Thyroid gland (tissue), 4 donors: ENCODE measurements around the gene NOS1AP. TPM values are rescaled to one million over a fixed set of nuclear protein-coding genes. Genes with fewer than 3 reads are reported as not detected.

Experiments used
- DNase-seq, 2 donors: peaks; one replicate each; pipeline ENCODE4 v3.0.0-alpha.2; 2019
- H3K27ac ChIP-seq, 3 donors: fragments of 200-600 bp; sonication (generic); 1 replicate in 2 of 3; 2 replicates in 1 of 3; pipeline ENCODE4 v1.5.1; 2016 to 2019; ENCODE audit warnings: mild to moderate bottlenecking in 1 of 3, moderate library complexity in 1 of 3
- H3K27me3 ChIP-seq: fragments of 200-600 bp; sonication (generic); one replicate; pipeline ENCODE4 v1.5.1; 2019
- H3K36me3 ChIP-seq, 2 donors: fragments of 200-600 bp; sonication (generic); one replicate each; pipeline ENCODE4 v1.5.1; 2016 to 2019
- H3K4me1 ChIP-seq, 2 donors: fragments of 200-600 bp; sonication (generic); one replicate each; pipeline ENCODE4 v1.5.1; 2017 to 2019
- H3K4me3 ChIP-seq, 3 donors: fragments of 200-600 bp; sonication (generic); replicated peaks in 1 of 3; 1 replicate in 2 of 3; 2 replicates in 1 of 3; pipeline ENCODE4 v1.5.1; 2016; ENCODE audit warnings: mild to moderate bottlenecking in 1 of 3
- H3K9me3 ChIP-seq: fragments of 200-600 bp; sonication (generic); one replicate; pipeline ENCODE4 v1.5.1; 2017
- POLR2A ChIP-seq, 2 donors: fragments of 450-650 bp; IDR thresholded peaks; one replicate each; pipeline ENCODE4 v1.6.1; 2017; ENCODE audit warnings: antibody characterized with exemption in 2 of 2, mild to moderate bottlenecking in 2 of 2, moderate library complexity in 1 of 2
- WGBS, 2 donors: methylation state at CpG; one replicate each; pipeline ENCODE4 v1.1.5; 2017; 5-methylcytosine and 5-hydroxymethylcytosine counted together
- intact Hi-C: fragments of 100-400 bp; cut with DNase I; formaldehyde crosslinking; loops from one replicate; pipeline ENCODE4 v1.15.1; 2023
- total RNA-seq, 4 donors: library from RNA; depleted of rRNA; stranded (reverse); fragments of >200 nt; gene quantifications; one replicate each; pipeline ENCODE4 v1.2.3, GENCODE V29; 2016
- TF ChIP-seq, protein P1 (sequence below), 6 experiments: fragments of 200-600 bp in 3 of 6; fragments of 450-650 bp in 3 of 6; sonication (generic) in 3 of 6; IDR thresholded peaks; one replicate each; pipeline ENCODE4 v1.5.1; 2016 to 2019; ENCODE audit warnings: antibody characterized with exemption in 6 of 6, mild to moderate bottlenecking in 2 of 6, inconsistent platforms in 1 of 6, moderate library complexity in 1 of 6

The NOS1AP gene
- total RNA-seq, 4 donors from 2014 or later, result 0.40 to 2.2 (median 0.54) TPM

DNA sequence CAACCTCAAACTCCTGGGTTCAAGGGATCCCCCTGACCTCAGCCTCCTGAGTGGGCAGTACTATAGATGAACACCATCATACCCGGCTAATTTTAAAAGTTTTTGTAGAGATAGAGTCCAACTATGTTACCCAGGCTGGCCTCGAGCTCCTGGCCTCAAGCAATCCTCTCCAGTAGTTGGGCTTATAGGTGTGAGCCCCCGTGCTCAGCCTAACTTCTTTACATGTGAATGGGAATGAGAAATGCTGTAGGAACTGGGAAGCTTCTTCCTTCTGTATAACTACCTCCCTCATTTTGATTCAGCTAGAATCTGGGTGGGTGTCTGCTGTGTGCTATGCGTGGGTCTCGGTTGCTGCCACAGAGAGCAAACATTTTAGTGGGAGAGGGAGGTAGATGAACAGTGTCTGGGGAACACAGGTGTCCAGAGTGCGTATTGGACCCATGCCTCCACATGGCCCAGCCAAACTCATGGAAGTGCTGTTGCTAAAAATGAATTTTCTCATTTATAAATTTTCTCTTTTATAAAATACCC lies 150.6 kb downstream of the NOS1AP start:
- WGBS, 2 donors, result 89 to 91% methylated on average over 6 of the region's 6 CpGs
- intact Hi-C loops, result no loop called here
- no peaks in the 10 kb centered on the region for H3K9me3 ChIP-seq
- H3K4me3 ChIP-seq, result no peak overlapping the region
- no peak for TF ChIP-seq POLR2A (IDR thresholded peaks at IDR 0.05)
- TF ChIP-seq, protein P1, sequence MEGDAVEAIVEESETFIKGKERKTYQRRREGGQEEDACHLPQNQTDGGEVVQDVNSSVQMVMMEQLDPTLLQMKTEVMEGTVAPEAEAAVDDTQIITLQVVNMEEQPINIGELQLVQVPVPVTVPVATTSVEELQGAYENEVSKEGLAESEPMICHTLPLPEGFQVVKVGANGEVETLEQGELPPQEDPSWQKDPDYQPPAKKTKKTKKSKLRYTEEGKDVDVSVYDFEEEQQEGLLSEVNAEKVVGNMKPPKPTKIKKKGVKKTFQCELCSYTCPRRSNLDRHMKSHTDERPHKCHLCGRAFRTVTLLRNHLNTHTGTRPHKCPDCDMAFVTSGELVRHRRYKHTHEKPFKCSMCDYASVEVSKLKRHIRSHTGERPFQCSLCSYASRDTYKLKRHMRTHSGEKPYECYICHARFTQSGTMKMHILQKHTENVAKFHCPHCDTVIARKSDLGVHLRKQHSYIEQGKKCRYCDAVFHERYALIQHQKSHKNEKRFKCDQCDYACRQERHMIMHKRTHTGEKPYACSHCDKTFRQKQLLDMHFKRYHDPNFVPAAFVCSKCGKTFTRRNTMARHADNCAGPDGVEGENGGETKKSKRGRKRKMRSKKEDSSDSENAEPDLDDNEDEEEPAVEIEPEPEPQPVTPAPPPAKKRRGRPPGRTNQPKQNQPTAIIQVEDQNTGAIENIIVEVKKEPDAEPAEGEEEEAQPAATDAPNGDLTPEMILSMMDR (IDR thresholded peaks at IDR 0.05), result no peak
- no peaks in the 10 kb centered on the region for H3K27me3 ChIP-seq
- no peak for DNase-seq
- no peak overlapping the region for H3K27ac ChIP-seq
- peaks cover 10 to 14% of the 10 kb centered on the region in 2 donors for H3K4me1 ChIP-seq
- H3K36me3 ChIP-seq, result no peaks in the 10 kb centered on the region

DNA sequence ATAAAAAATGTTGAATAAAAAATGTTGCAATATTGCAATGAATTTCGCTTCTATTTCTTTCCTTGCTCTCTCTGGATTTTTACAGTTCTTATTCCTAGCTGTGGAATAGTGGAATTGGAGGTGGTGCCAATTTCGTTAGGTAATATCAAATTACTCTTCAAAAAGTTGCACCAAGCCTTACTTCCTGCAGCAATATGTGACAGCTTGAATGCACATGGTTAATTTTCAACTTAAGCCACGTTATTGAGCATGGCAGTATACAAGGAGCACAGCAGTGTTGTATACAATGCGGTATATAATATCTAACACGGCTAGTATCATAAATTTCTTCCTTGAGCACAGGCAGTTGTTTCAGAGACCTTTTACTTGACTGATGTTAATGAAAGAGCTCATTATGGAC lies 152.5 kb downstream of the NOS1AP start:
- no peak for DNase-seq
- Histone ChIP-seq H3K9me3 (no peaks in the 10 kb centered on the region), H3K4me3 (no peak overlapping the region), H3K4me1 (peaks cover 10 to 14% of the 10 kb centered on the region in 2 donors), H3K36me3 (no peaks in the 10 kb centered on the region), H3K27me3 (no peaks in the 10 kb centered on the region), H3K27ac (no peak overlapping the region)
- intact Hi-C loops, result no loop called here
- 71 to 83% methylated on average over 5 of the region's 5 CpGs for WGBS, 2 donors
- no peak for TF ChIP-seq POLR2A (IDR thresholded peaks at IDR 0.05)
- TF ChIP-seq, protein P1 (IDR thresholded peaks at IDR 0.05), result no peak

GRCh38 chr1:162222730-162223129 lies 153.2 kb downstream of the NOS1AP start:
- Histone ChIP-seq H3K27me3 (no peaks in the 10 kb centered on the region), H3K27ac (no peak overlapping the region), H3K4me1 (peaks cover 10 to 14% of the 10 kb centered on the region in 2 donors), H3K36me3 (no peaks in the 10 kb centered on the region), H3K9me3 (no peaks in the 10 kb centered on the region), H3K4me3 (no peak overlapping the region)
- WGBS, 2 donors, result 89% methylated on average over 2 of the region's 2 CpGs
- intact Hi-C loops, result no loop called here
- no peak for DNase-seq
- TF ChIP-seq, protein P1 (IDR thresholded peaks at IDR 0.05), result no peak
- TF ChIP-seq POLR2A (IDR thresholded peaks at IDR 0.05), result no peak

- WGBS, 2 donors, result 90% methylated on average over 2 of the region's 2 CpGs
- no peaks in the 10 kb centered on the region for H3K27me3 ChIP-seq
- no peak overlapping the region for H3K4me3 ChIP-seq
- no peak for DNase-seq
- no peaks in the 10 kb centered on the region for H3K9me3 ChIP-seq
- TF ChIP-seq POLR2A (IDR thresholded peaks at IDR 0.05), result no peak
- TF ChIP-seq, protein P1 (IDR thresholded peaks at IDR 0.05), result no peak
- H3K36me3 ChIP-seq, result no peaks in the 10 kb centered on the region
- intact Hi-C loops, result no loop called here
- peaks cover 10 to 11% of the 10 kb centered on the region in 2 donors for H3K4me1 ChIP-seq
- no peak overlapping the region for H3K27ac ChIP-seq
Observed at GRCh38 chr1:162223488-162223887, 154.0 kb downstream of the NOS1AP start.

DNA sequence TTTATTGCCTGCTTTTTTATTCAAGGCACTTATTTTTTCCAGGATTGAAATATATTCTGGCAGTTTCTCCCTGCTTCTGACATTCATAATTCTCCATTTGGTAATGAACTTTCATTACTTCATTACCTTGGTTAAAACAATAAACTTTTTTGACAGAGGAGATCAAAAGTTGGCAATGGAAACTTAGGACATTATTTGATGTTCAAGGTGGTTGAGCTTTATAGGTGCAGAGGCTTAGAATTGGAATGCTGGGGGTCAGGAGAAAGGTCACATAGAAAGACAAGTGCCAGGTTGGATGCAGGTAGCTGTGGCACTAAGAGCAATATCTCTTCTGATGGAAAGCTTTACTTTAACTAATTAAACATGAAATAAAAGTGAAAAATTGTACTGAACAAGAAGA lies 154.8 kb downstream of the NOS1AP start:
- TF ChIP-seq POLR2A (IDR thresholded peaks at IDR 0.05), result no peak
- TF ChIP-seq, protein P1 (IDR thresholded peaks at IDR 0.05), result no peak
- Histone ChIP-seq H3K27ac (no peak overlapping the region), H3K4me3 (no peak overlapping the region), H3K9me3 (no peaks in the 10 kb centered on the region), H3K4me1 (peaks cover 3% of the 10 kb centered on the region in 2 donors), H3K27me3 (no peaks in the 10 kb centered on the region), H3K36me3 (no peaks in the 10 kb centered on the region)
- intact Hi-C loops, result no loop called here
- no peak for DNase-seq
